ENCODE measurements around the gene BMAL1. TPM values are rescaled to one million over a fixed set of nuclear protein-coding genes. Genes with fewer than 3 reads are reported as not detected.
A peak's percentile ranks its signal among the peaks of the same experiment; 100 is the strongest.

BMAL1 gene
- total RNA-seq, 1 experiment from 2014 or later: 8.3 TPM

- H3K4me3 Mint-ChIP-seq: peak overlapping the region; percentile 93
- TF ChIP-seq ZNF232 (CRISPR knock-in tag; IDR thresholded peaks at IDR 0.05): no peak
- no peak for TF ChIP-seq NR3C1 (CRISPR knock-in tag; conservative IDR thresholded peaks at IDR 0.05; ENCODE audit: low read depth)
- no peak for TF ChIP-seq IRF1 (CRISPR knock-in tag; IDR thresholded peaks at IDR 0.05)
- TF ChIP-seq AR (CRISPR knock-in tag; IDR thresholded peaks at IDR 0.05): no peak
- no peak for TF ChIP-seq ESRRA (CRISPR knock-in tag; IDR thresholded peaks at IDR 0.05; ENCODE audit: borderline replicate concordance)
- no peak for TF ChIP-seq ZNF423 (CRISPR knock-in tag; IDR thresholded peaks at IDR 0.05)
- no peak for TF ChIP-seq FOXK1 (CRISPR knock-in tag; IDR thresholded peaks at IDR 0.05)
- no peak for TF ChIP-seq NFATC4 (CRISPR knock-in tag; IDR thresholded peaks at IDR 0.05)
- TF ChIP-seq ZNF425 (CRISPR knock-in tag; conservative IDR thresholded peaks at IDR 0.05): no peak
- no peak for TF ChIP-seq NFE2L1 (CRISPR knock-in tag; IDR thresholded peaks at IDR 0.05)
- no peak for TF ChIP-seq CREM (CRISPR knock-in tag; IDR thresholded peaks at IDR 0.05)
- no peak for TF ChIP-seq NFYB (CRISPR knock-in tag; conservative IDR thresholded peaks at IDR 0.05; ENCODE audit: low read depth)
- no peak for TF ChIP-seq NR2C2 (CRISPR knock-in tag; IDR thresholded peaks at IDR 0.05)
- TF ChIP-seq KAT7 (CRISPR knock-in tag; IDR thresholded peaks at IDR 0.05; ENCODE audit: borderline replicate concordance): no peak
- no peak for TF ChIP-seq ZNF671 (CRISPR knock-in tag; IDR thresholded peaks at IDR 0.05)
- TF ChIP-seq SMAD3 (CRISPR knock-in tag; IDR thresholded peaks at IDR 0.05; ENCODE audit: borderline replicate concordance): no peak
- TF ChIP-seq ATF2 (CRISPR knock-in tag; IDR thresholded peaks at IDR 0.05; ENCODE audit: borderline replicate concordance, low read depth): no peak
- peaks cover 83% of the 10 kb centered on the region for H3K27me3 Mint-ChIP-seq (ENCODE audit: low read depth)
- H3K36me3 Mint-ChIP-seq: no peaks in the 10 kb centered on the region
- ATAC-seq: no peak
- peaks cover 27% of the 10 kb centered on the region for H3K4me1 Mint-ChIP-seq
- no peaks in the 10 kb centered on the region for H3K9me3 Mint-ChIP-seq
- ChIA-PET CTCF (interaction anchor here (1.1 to 1.2 kb wide), 2 partner anchors 15 to 66 kb away, joined by 4 read pairs; no protein-coding TSS in a partner anchor), POLR2A (no interaction called here)
- no peak for DNase-seq (ENCODE audit: low spot score)
- no peak overlapping the region for H3K27ac Mint-ChIP-seq
Observed at GRCh38 chr11:13276454-13276831, 1.1 kb upstream of the BMAL1 start.

- DNase-seq (ENCODE audit: low spot score): peak; percentile 98
- no peaks in the 10 kb centered on the region for H3K9me3 Mint-ChIP-seq
- H3K4me1 Mint-ChIP-seq: peaks cover 30% of the 10 kb centered on the region
- POLR2A ChIA-PET: no interaction called here
- H3K27me3 Mint-ChIP-seq (ENCODE audit: low read depth): peaks cover 83% of the 10 kb centered on the region
- H3K27ac Mint-ChIP-seq: peak overlapping the region; percentile 24; the same call in 1 of the 2 replicates
- H3K36me3 Mint-ChIP-seq: no peaks in the 10 kb centered on the region
- peak overlapping the region; percentile 93 for H3K4me3 Mint-ChIP-seq
- ATAC-seq: peak; percentile 91
- CTCF ChIA-PET: interaction anchor here (1.1 to 1.2 kb wide), 2 partner anchors 15 to 67 kb away, joined by 4 read pairs; no protein-coding TSS in a partner anchor
- no peak for TF ChIP-seq PREB (CRISPR knock-in tag; IDR thresholded peaks at IDR 0.05; ENCODE audit: borderline replicate concordance)
- peak; percentile 96 for TF ChIP-seq NFYB (CRISPR knock-in tag; conservative IDR thresholded peaks at IDR 0.05; ENCODE audit: low read depth)
- no peak for TF ChIP-seq NFE2L1 (CRISPR knock-in tag; IDR thresholded peaks at IDR 0.05)
- no peak for TF ChIP-seq MLX (CRISPR knock-in tag; IDR thresholded peaks at IDR 0.05)
- TF ChIP-seq ZNF281 (CRISPR knock-in tag; IDR thresholded peaks at IDR 0.05): no peak
- TF ChIP-seq USF2 (CRISPR knock-in tag; IDR thresholded peaks at IDR 0.05): no peak
Observed at GRCh38 chr11:13276832-13277767, 490 bp upstream of the BMAL1 start.

All from WTC11 (cell line).